Smooth muscle cell (in vitro differentiated cells): ENCODE results near the gene TEC. TPM values are rescaled to one million over a fixed set of nuclear protein-coding genes. Genes with fewer than 3 reads are reported as not detected.

Source experiments
- DNase-seq: peaks from one replicate; lab custom pipeline; 2025; ENCODE audit not compliant: unreplicated experiment; lab: John Stamatoyannopoulos, UW
- H2AFZ ChIP-seq: fragments of 200-600 bp; sonication (generic); 2 replicates; pipeline ENCODE4 v1.6.0; 2016; ENCODE audit warnings: antibody characterized with exemption, low read depth, mild to moderate bottlenecking
- H3F3A ChIP-seq: fragments of 200-600 bp; sonication (generic); 2 replicates; pipeline ENCODE4 v1.6.0; 2017; ENCODE audit warnings: antibody characterized with exemption, low read depth
- H3K27ac ChIP-seq: fragments of 200-600 bp; sonication (generic); 2 replicates; pipeline ENCODE4 v1.5.1; 2016; ENCODE audit warnings: low read depth, mild to moderate bottlenecking
- H3K27me3 ChIP-seq: fragments of 200-600 bp; sonication (generic); 2 replicates; pipeline ENCODE4 v1.6.1; 2016; ENCODE audit warnings: low read depth, mild to moderate bottlenecking
- H3K36me3 ChIP-seq: fragments of 200-600 bp; sonication (generic); 2 replicates; pipeline ENCODE4 v1.5.1; 2016; ENCODE audit warnings: low read depth
- H3K4me1 ChIP-seq: fragments of 200-600 bp; sonication (generic); 2 replicates; pipeline ENCODE4 v1.5.1; 2016; ENCODE audit warnings: low read depth
- H3K4me2 ChIP-seq: fragments of 200-600 bp; sonication (generic); 2 replicates; pipeline ENCODE4 v1.6.0; 2016; ENCODE audit warnings: mild to moderate bottlenecking
- H3K4me3 ChIP-seq: fragments of 200-600 bp; sonication (generic); 2 replicates; pipeline ENCODE4 v1.5.1; 2016; ENCODE audit warnings: mild to moderate bottlenecking
- H3K79me2 ChIP-seq: fragments of 200-600 bp; sonication (generic); 2 replicates; pipeline ENCODE4 v1.6.0; 2016; ENCODE audit warnings: low read depth, mild to moderate bottlenecking
- H3K9ac ChIP-seq: fragments of 200-600 bp; sonication (generic); 2 replicates; pipeline ENCODE4 v1.6.0; 2016; ENCODE audit warnings: low read depth
- H3K9me3 ChIP-seq: fragments of 200-600 bp; sonication (generic); replicated peaks from 2 replicates; pipeline ENCODE4 v1.5.1; 2016; ENCODE audit warnings: low read depth
- H4K20me1 ChIP-seq: fragments of 200-600 bp; sonication (generic); 2 replicates; pipeline ENCODE4 v1.6.0; 2016; ENCODE audit warnings: low read depth
- WGBS: methylation state at CpG from one replicate; pipeline ENCODE4 v1.1.7; 2016; ENCODE audit warnings: low lambda C conversion rate; 5-methylcytosine and 5-hydroxymethylcytosine counted together
- polyA plus RNA-seq: library from polyadenylated mRNA; unstranded; fragments of >200 nt; fragmentation: Nextera tagmentation; extraction: Ambion mirVana; gene quantifications from 2 replicates; pipeline ENCODE4 v1.2.1, GENCODE V29; 2016
- small RNA-seq: library from RNA; depleted of rRNA; stranded (forward); fragments of <200 nt; gene quantifications from one replicate; pipeline ENCODE3, GENCODE V24; 2014
- total RNA-seq: library from RNA; depleted of rRNA; stranded (reverse); fragments of >200 nt; gene quantifications from 2 replicates; pipeline ENCODE4 v1.2.3, GENCODE V29; 2014
- TF ChIP-seq, protein P1 (sequence below): fragments of 200-600 bp; sonication (generic); IDR thresholded peaks from 2 replicates; pipeline ENCODE4 v1.5.1; 2017; ENCODE audit warnings: borderline replicate concordance, mild to moderate bottlenecking, antibody characterized with exemption; ENCODE audit not compliant: insufficient read depth, poor library complexity, severe bottlenecking

Gene TEC
- total and polyA plus RNA-seq, 2 experiments from 2014 or later, result 0.14 to 1.8 TPM

- Histone ChIP-seq H3K27me3 (no peaks in the 10 kb centered on the region), H3K9ac (no peak overlapping the region)
Measured at GRCh38 chr4:48090621-48091020, 179.0 kb downstream of the TEC start.

GRCh38 chr4:48085821-48086589, 183.6 kb downstream of the TEC start:
- Histone ChIP-seq H3K27ac (no peak overlapping the region), H3K79me2 (no peaks in the 10 kb centered on the region), H3K4me3 (no peak overlapping the region), H3K36me3 (no peaks in the 10 kb centered on the region), H3K9ac (no peak overlapping the region), H3K4me1 (no peaks in the 10 kb centered on the region), H2AFZ (no peak overlapping the region), H3K27me3 (no peaks in the 10 kb centered on the region), H4K20me1 (no peaks in the 10 kb centered on the region), H3K9me3 (no peaks in the 10 kb centered on the region), H3K4me2 (no peak overlapping the region), H3F3A (no peaks in the 10 kb centered on the region)
- TF ChIP-seq, protein P1, sequence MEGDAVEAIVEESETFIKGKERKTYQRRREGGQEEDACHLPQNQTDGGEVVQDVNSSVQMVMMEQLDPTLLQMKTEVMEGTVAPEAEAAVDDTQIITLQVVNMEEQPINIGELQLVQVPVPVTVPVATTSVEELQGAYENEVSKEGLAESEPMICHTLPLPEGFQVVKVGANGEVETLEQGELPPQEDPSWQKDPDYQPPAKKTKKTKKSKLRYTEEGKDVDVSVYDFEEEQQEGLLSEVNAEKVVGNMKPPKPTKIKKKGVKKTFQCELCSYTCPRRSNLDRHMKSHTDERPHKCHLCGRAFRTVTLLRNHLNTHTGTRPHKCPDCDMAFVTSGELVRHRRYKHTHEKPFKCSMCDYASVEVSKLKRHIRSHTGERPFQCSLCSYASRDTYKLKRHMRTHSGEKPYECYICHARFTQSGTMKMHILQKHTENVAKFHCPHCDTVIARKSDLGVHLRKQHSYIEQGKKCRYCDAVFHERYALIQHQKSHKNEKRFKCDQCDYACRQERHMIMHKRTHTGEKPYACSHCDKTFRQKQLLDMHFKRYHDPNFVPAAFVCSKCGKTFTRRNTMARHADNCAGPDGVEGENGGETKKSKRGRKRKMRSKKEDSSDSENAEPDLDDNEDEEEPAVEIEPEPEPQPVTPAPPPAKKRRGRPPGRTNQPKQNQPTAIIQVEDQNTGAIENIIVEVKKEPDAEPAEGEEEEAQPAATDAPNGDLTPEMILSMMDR, result no peak
- DNase-seq, result no peak
- 65% methylated on average over 8 of the region's 8 CpGs for WGBS

More at GRCh38 chr4:48090621-48091020, 179.0 kb downstream of the TEC start:
- Histone ChIP-seq H2AFZ (no peak overlapping the region), H3K9me3 (no peaks in the 10 kb centered on the region), H3K27ac (no peak overlapping the region), H3K4me2 (no peak overlapping the region), H3K79me2 (no peaks in the 10 kb centered on the region), H4K20me1 (no peaks in the 10 kb centered on the region), H3K36me3 (no peaks in the 10 kb centered on the region), H3K4me3 (no peak overlapping the region), H3F3A (no peaks in the 10 kb centered on the region), H3K4me1 (no peaks in the 10 kb centered on the region)
- no peak for DNase-seq
- WGBS, result 68% methylated on average over 5 of the region's 5 CpGs
- TF ChIP-seq, protein P1, result no peak

Small RNA genes within 50 kb of the gene (small RNA-seq; reads per million reads assigned to genes)
- gene RF00019 (not detected), gene RF00026 (not detected), gene RNU6-838P (not detected)

Other genes starting within 250 kb of the TEC start
- gene TXK, start 135.6 kb downstream of the TEC start, total RNA-seq, result 0.09 and 0.18 TPM in 2 replicates
- gene TXK, start 135.6 kb downstream of the TEC start, polyA plus RNA-seq, result not detected in 2 replicates
- gene SLAIN2, start 71.7 kb upstream of the TEC start, total RNA-seq, result 113 and 143 TPM in 2 replicates
- gene SLAIN2, start 71.7 kb upstream of the TEC start, polyA plus RNA-seq, result 43.7 and 46.4 TPM in 2 replicates
- gene SLC10A4, start 213.5 kb upstream of the TEC start, total RNA-seq, result 0.67 TPM in 1 of 2 replicates, not detected in the other
- 0.08 TPM in 1 of 2 replicates, not detected in the other for gene SLC10A4, start 213.5 kb upstream of the TEC start, polyA plus RNA-seq
- gene ZAR1, start 220.4 kb upstream of the TEC start, total RNA-seq, result not detected in 2 replicates
- 0.15 TPM in 1 of 2 replicates, not detected in the other for gene ZAR1, start 220.4 kb upstream of the TEC start, polyA plus RNA-seq